ENCODE measurements around the gene FBH1. TPM values are rescaled to one million over a fixed set of nuclear protein-coding genes. Genes with fewer than 3 reads are reported as not detected.

Gene FBH1
- total and polyA plus RNA-seq, 10 of the 15 experiments (the other 5 are each of a cell fraction or from before 2014, with no cell fraction given): 6.1 to 67.6 (median 47.2) TPM

- H3K4me2 ChIP-seq (ENCODE audit: control insufficient read depth, insufficient read depth): no peak overlapping the region
- ATAC-seq (no peak), FAIRE-seq (no peak), DNase-seq (ENCODE audit: low read depth, low spot score) (no peak)
- peaks cover 51% of the 10 kb centered on the region for H3K4me1 ChIP-seq (ENCODE audit: control insufficient read depth, insufficient read depth, low read length)
- no peak overlapping the region for H3K4me3 ChIP-seq
- SMC1A ChIA-PET (ENCODE audit: uncharacterized antibody, unreplicated experiment): interaction anchor here (0.6 to 8.0 kb wide), 11 partner anchors 11 to 160 kb away, joined by 3 to 86 read pairs (median 7); no protein-coding TSS in a partner anchor
- H3K27ac ChIP-seq (ENCODE audit: control insufficient read depth, insufficient read depth): no peak overlapping the region
- POLR2A ChIA-PET: interaction anchor here (0.5 to 4.6 kb wide), 9 partner anchors 9 to 31 kb away, joined by 3 to 45 read pairs (median 6); partner anchors contain the start of gene GDI2
- no TSS peak for BruUV-seq (replicated peaks)
- no peak overlapping the region for H3K9ac ChIP-seq (ENCODE audit: control insufficient read depth, insufficient read depth, low read length)
- H3K9me3 ChIP-seq (replicated peaks; ENCODE audit: control insufficient read depth, insufficient read depth, low read length): no peaks in the 10 kb centered on the region
- TF ChIP-seq SMAD1 (IDR thresholded peaks at IDR 0.05; ENCODE audit: low read depth, partially characterized antibody): no peak
- TF ChIP-seq CBX3 (IDR thresholded peaks at IDR 0.05; ENCODE audit: borderline replicate concordance, low read depth): no peak
- TF ChIP-seq, protein P1, sequence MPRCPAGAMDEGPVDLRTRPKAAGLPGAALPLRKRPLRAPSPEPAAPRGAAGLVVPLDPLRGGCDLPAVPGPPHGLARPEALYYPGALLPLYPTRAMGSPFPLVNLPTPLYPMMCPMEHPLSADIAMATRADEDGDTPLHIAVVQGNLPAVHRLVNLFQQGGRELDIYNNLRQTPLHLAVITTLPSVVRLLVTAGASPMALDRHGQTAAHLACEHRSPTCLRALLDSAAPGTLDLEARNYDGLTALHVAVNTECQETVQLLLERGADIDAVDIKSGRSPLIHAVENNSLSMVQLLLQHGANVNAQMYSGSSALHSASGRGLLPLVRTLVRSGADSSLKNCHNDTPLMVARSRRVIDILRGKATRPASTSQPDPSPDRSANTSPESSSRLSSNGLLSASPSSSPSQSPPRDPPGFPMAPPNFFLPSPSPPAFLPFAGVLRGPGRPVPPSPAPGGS (IDR thresholded peaks at IDR 0.05; ENCODE audit: borderline replicate concordance, insufficient read depth, low read depth, low read length, poor library complexity, severe bottlenecking): no peak
- TF ChIP-seq NFXL1 (IDR thresholded peaks at IDR 0.05; ENCODE audit: borderline replicate concordance): no peak
- TF ChIP-seq YBX1 (IDR thresholded peaks at IDR 0.05): no peak
- TF ChIP-seq SRF (IDR thresholded peaks at IDR 0.05; ENCODE audit: low read depth in 2 of 2, low read length in 2 of 2): no peak
- TF ChIP-seq ZBTB40 (IDR thresholded peaks at IDR 0.05; ENCODE audit: borderline replicate concordance): no peak
- TF ChIP-seq, protein P2, sequence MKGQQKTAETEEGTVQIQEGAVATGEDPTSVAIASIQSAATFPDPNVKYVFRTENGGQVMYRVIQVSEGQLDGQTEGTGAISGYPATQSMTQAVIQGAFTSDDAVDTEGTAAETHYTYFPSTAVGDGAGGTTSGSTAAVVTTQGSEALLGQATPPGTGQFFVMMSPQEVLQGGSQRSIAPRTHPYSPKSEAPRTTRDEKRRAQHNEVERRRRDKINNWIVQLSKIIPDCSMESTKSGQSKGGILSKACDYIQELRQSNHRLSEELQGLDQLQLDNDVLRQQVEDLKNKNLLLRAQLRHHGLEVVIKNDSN (IDR thresholded peaks at IDR 0.05; ENCODE audit: borderline replicate concordance, extremely low read length, insufficient read depth, low read depth, low read length): no peak
- in situ Hi-C loops (cut with MboI) (no loop called here), intact Hi-C loops (cut with micrococcal nuclease; ENCODE audit: unreplicated experiment) (loop anchor here (5.0 kb wide), 1 partner anchor 135 kb away; the partner anchor contains the start of gene IL15RA)
- H4K20me1 ChIP-seq (ENCODE audit: control insufficient read depth, insufficient read depth): no peaks in the 10 kb centered on the region
- RAD21 ChIA-PET (ENCODE audit: unreplicated experiment): interaction anchor here (0.9 to 8.4 kb wide), 9 partner anchors 10 to 398 kb away, joined by 3 to 183 read pairs (median 4); partner anchors contain the start of gene GDI2
- H3K36me3 ChIP-seq (ENCODE audit: control insufficient read depth in 2 of 2, insufficient read depth in 2 of 2, low read length in 1 of 2): no peaks in the 10 kb centered on the region
- WGBS (ENCODE audit: insufficient coverage, insufficient replicate concordance, low lambda C conversion rate, missing lambda C conversion rate): 88% methylated on average over 14 of the region's 14 CpGs
- H3K27me3 ChIP-seq (replicated peaks in 1 of 2; ENCODE audit: control insufficient read depth in 2 of 2, insufficient read depth in 2 of 2, low read length in 1 of 2): no peaks in the 10 kb centered on the region
- H3K79me2 ChIP-seq (ENCODE audit: control insufficient read depth, insufficient read depth, low read length): no peaks in the 10 kb centered on the region
- CTCF ChIA-PET: interaction anchor here (0.5 to 6.9 kb wide), 6 partner anchors 11 to 399 kb away, joined by 3 to 74 read pairs (median 8); partner anchors contain the start of gene GDI2
- H2AFZ ChIP-seq (ENCODE audit: control insufficient read depth, low read depth, low read length): no peak overlapping the region
Observed at GRCh38 chr10:5841965-5842364, 48.1 kb upstream of the FBH1 start.

Data from GM12878 (cell line).